ENCODE data around the gene TMEFF2.

Gene TMEFF2

GRCh38 chr2:192230889-192231453 lies 36.2 kb upstream of the TMEFF2 start:
- H3K4me2 ChIP-seq (ENCODE audit: low read depth, low read length, poor library complexity, severe bottlenecking): no peak overlapping the region
- no peaks in the 10 kb centered on the region for H3K9me2 ChIP-seq (replicated peaks; ENCODE audit: low read depth, low read length)
- no peaks in the 10 kb centered on the region for H3K27me3 ChIP-seq (ENCODE audit: insufficient read depth, low read length, poor library complexity, severe bottlenecking)
- no peaks in the 10 kb centered on the region for H3F3A ChIP-seq (ENCODE audit: low read depth)
- H3K36me3 ChIP-seq (ENCODE audit: insufficient read depth, low read length): no peaks in the 10 kb centered on the region
- H3K4me1 ChIP-seq (ENCODE audit: insufficient read depth, low read length, poor library complexity, severe bottlenecking): no peaks in the 10 kb centered on the region
- H3K9me3 ChIP-seq (ENCODE audit: insufficient read depth, low read depth, low read length): no peaks in the 10 kb centered on the region
- H2AFZ ChIP-seq (ENCODE audit: low read length): no peak overlapping the region
- H3K4me3 ChIP-seq (ENCODE audit: low read length, poor library complexity, severe bottlenecking): no peak overlapping the region
- no peak overlapping the region for H3K9ac ChIP-seq (ENCODE audit: low read depth, low read length, poor library complexity, severe bottlenecking)
- no peaks in the 10 kb centered on the region for H3K79me2 ChIP-seq (ENCODE audit: insufficient read depth, low read length)
- H4K20me1 ChIP-seq (ENCODE audit: insufficient read depth, low read length, poor library complexity, severe bottlenecking): no peaks in the 10 kb centered on the region
- no peak for TF ChIP-seq CTCF (conservative IDR thresholded peaks at IDR 0.05; ENCODE audit: low read length)
- TF ChIP-seq EZH2phosphoT487 (IDR thresholded peaks at IDR 0.05; ENCODE audit: borderline replicate concordance): no peak

- Histone ChIP-seq H3K27me3 (ENCODE audit: insufficient read depth, low read length, poor library complexity, severe bottlenecking) (no peaks in the 10 kb centered on the region), H3K36me3 (ENCODE audit: insufficient read depth, low read length) (no peaks in the 10 kb centered on the region), H3K79me2 (ENCODE audit: insufficient read depth, low read length) (no peaks in the 10 kb centered on the region), H3K4me3 (ENCODE audit: low read length, poor library complexity, severe bottlenecking) (no peak overlapping the region), H3K4me2 (ENCODE audit: low read depth, low read length, poor library complexity, severe bottlenecking) (no peak overlapping the region), H3K4me1 (ENCODE audit: insufficient read depth, low read length, poor library complexity, severe bottlenecking) (no peaks in the 10 kb centered on the region), H3K9ac (ENCODE audit: low read depth, low read length, poor library complexity, severe bottlenecking) (no peak overlapping the region), H3K9me2 (replicated peaks; ENCODE audit: low read depth, low read length) (no peaks in the 10 kb centered on the region), H3K9me3 (ENCODE audit: insufficient read depth, low read depth, low read length) (no peaks in the 10 kb centered on the region), H3F3A (ENCODE audit: low read depth) (no peaks in the 10 kb centered on the region), H4K20me1 (ENCODE audit: insufficient read depth, low read length, poor library complexity, severe bottlenecking) (no peaks in the 10 kb centered on the region), H2AFZ (ENCODE audit: low read length) (no peak overlapping the region)
- TF ChIP-seq EZH2phosphoT487 (IDR thresholded peaks at IDR 0.05; ENCODE audit: borderline replicate concordance) (no peak), CTCF (conservative IDR thresholded peaks at IDR 0.05; ENCODE audit: low read length) (no peak)
Measured at GRCh38 chr2:192228685-192229084, 34.0 kb upstream of the TMEFF2 start.

GRCh38 chr2:192218970-192219369 lies 24.2 kb upstream of the TMEFF2 start:
- Histone ChIP-seq H3F3A (ENCODE audit: low read depth) (no peaks in the 10 kb centered on the region), H3K4me2 (ENCODE audit: low read depth, low read length, poor library complexity, severe bottlenecking) (no peak overlapping the region), H3K4me3 (ENCODE audit: low read length, poor library complexity, severe bottlenecking) (no peak overlapping the region), H3K9ac (ENCODE audit: low read depth, low read length, poor library complexity, severe bottlenecking) (no peak overlapping the region), H3K36me3 (ENCODE audit: insufficient read depth, low read length) (no peaks in the 10 kb centered on the region), H3K27me3 (ENCODE audit: insufficient read depth, low read length, poor library complexity, severe bottlenecking) (no peaks in the 10 kb centered on the region), H3K4me1 (ENCODE audit: insufficient read depth, low read length, poor library complexity, severe bottlenecking) (no peaks in the 10 kb centered on the region), H3K79me2 (ENCODE audit: insufficient read depth, low read length) (no peaks in the 10 kb centered on the region), H3K9me3 (ENCODE audit: insufficient read depth, low read depth, low read length) (no peaks in the 10 kb centered on the region), H4K20me1 (ENCODE audit: insufficient read depth, low read length, poor library complexity, severe bottlenecking) (no peaks in the 10 kb centered on the region), H2AFZ (ENCODE audit: low read length) (no peak overlapping the region), H3K9me2 (replicated peaks; ENCODE audit: low read depth, low read length) (no peaks in the 10 kb centered on the region)
- TF ChIP-seq EZH2phosphoT487 (IDR thresholded peaks at IDR 0.05; ENCODE audit: borderline replicate concordance) (no peak), CTCF (conservative IDR thresholded peaks at IDR 0.05; ENCODE audit: low read length) (no peak)

Data from Loucy (cell line).